Stimulated activated CD4-positive, alpha-beta T cell treated with anti-CD3 and anti-CD28 coated beads, Interleukin-15, amount 100 ng/mL, for 48 hours (primary cell): ENCODE measurements around the gene GSDME.

Source experiments
- DNase-seq, 2 donors: peaks; one replicate each; pipeline ENCODE4 v3.0.0-alpha.2; 2020; ENCODE audit warnings: low read depth in 2 of 2

Gene GSDME

DNA sequence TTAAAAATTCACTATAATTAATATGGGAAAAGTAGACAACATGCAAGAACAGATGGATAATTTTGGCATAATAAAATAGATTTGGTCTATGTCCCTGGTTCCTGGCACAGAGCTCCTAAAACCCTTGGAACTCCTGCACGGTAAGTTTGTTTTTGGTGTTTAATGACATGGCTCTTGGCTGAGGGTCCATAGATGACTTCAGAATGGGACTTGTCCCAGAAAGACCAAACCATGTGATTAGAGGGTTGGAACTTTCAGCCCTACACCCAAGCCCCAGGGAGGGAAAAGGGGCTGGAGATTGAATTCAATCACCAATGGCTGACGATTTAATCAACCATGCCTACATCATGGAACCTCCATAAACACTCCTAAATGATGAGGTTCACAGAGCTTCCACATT lies 12.6 kb upstream of the GSDME start:
- no peak for DNase-seq

DNA sequence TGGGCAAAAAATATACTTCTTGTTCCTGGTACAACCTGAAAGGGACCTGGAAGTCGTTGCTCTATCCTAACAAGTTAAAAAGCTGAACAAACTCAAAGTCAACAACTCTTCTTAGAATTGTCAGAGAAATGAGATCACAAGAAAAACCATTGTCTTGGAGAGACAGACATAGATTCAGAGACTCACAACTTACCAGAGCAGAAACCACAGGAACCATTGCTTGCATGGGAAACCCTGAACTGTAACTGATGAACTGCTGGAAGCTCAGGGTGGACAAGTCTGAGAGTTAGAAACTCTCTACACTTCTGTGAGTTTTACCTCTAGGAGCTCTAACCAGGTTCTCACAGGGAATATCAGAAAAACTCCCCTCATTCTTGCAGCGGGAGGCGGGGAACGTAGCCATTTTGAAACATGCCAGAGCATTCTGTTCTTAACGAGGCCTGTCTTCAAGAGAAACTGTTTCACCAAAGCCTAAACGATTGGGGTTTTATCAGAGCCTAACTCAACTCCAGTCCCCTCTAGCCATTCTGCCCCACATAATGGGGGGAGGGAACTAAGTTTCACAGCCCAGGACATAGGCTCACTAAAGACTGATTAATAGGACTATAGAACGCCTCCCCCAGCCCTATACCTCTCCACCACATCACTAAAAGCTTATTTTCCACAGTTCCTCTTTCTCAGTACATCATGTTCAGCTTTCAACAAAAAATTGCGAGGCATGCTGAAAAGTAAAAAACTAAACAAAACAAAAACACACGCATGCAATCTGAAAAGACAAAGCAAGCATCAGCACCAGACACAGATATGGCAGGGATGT lies 12.0 kb upstream of the GSDME start:
- DNase-seq, result no peak

DNA sequence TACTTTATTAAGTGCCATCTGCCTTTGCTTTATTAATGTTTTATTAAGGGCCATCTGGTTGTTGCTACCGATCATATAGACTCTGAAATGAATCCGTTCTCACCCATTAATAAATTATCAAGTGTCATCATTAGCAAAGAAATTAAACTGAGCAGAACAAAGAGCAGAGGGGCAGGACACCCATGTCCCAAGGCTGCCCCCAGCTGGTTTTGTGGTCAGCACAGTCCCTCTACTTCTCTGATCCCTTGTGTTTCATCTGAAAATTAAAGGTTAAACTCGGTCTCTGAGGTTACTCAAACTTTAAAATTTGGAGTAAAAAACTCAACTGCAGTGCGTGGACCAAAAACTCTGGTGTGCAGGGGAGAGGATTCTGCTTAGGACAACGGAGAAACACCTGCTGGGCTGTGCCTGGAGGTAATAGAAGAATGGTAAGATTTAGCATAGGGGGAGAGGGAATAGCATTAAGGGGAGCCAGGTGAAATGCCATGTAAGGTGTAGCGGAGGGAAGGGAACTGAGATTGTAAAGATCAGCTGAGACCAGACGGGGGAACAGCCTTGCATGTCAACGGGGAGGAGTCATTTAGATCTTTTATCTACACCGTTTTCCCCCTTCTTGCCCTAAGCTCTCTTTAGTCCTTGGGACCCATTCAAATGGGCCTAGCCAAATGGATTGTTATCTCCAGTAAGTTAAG lies 10.8 kb upstream of the GSDME start:
- DNase-seq, result no peak

- no peak for DNase-seq
Measured at GRCh38 chr7:24764972-24765744, 7.9 kb upstream of the GSDME start.

DNA sequence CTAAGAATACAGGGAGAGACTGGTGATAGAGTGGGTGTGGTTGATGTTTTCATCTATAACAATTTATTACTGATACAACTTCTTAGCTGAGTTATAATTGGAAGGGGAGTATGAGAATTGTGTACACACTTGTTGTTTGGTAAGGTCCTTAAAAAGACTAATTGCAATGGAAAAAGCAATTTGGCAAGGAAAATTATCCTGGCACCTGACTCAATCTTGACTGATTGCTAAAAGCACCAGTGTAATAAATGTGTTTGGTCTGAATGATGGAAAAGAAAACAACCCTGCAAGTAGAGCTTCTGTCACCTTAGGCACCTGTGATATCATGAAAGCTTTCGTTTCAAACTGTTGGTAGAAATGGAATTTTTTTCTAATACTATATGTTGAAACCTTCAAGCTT lies 6.7 kb upstream of the GSDME start:
- DNase-seq, result no peak

DNA sequence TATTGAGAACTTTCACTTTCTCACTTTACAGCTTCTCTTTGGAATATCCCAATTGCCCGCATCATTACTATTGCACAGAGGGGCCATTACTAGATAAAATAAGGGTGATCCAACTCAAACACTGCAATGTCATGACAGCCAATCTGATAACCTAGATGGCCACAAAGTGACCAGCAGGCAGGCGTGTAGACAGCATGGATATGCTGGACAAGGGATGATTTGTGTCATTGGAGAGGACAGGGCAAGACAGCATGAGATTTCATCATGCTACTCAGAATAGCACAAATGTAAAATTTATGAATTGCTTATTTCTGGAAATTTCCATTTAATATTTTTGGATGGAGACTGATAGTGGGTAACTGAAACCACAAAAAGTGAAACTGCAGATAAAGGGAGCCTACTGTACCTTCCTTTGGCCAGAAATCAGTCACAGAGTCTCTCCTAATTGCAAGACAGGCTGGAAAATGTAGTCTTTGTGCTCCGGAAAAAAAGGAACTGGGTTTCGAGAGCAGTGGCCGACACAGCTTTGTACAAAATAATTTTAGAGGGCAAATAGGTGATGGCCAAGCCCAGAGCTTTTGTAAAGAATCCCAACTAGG lies 6.1 kb upstream of the GSDME start:
- no peak for DNase-seq

DNA sequence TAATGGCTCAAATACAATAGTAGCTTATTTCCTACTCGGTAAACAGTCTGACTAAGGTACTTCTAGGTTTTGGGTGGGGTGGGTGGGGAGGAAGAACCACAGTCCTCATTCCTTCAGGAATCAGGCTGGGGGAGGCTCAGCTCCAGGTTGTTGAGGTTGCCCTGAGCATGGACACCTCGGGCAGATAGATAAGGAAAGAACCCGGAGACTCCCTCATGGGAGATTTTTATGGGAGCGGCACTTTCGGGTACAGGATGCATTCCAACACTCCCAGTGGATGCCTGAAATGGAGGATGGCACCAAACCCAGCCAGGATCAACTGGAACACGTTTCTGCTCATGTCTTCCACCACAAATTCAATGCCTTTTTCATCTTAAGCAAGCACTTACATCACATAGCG lies 5.5 kb upstream of the GSDME start:
- no peak for DNase-seq

GRCh38 chr7:24760968-24761367 lies 3.7 kb upstream of the GSDME start:
- no peak for DNase-seq

DNA sequence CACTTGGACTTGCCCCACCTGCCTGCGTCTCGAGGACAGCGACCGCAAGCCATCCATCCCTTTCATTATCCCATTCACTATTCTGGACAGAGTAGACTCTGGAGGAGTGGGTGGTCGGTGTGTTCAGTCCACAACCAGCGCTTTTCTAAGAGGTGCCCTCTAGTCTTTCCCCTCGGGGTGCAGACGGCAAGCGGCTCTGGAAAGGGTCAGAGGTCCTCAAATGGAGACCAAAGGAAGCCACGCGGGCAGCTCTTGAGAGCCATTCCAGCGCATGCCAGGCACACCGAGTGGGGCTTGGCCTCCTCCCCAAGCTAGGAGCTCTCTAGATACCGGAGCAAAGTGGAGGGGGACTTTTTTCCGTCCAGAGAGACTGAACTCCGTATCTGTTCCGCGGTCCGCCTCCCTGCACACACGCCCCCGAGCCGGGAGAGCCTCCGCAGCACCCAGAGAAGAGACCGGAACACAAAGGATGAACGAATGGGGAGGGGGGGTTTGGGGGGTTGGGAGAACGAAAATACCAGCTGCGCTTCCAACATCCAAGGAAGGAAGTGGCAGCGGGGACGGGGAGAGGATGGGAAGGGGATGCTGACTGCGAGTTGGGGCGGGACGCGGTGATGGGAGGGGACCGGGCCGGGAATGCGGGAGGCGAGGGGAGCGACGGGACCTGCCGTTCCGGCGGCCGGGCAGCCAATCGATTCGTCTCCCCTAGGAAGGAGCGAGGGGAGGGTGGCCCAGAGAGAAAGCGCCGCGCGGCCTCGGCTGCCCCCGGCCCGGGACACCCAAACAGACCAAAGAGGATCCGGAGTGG lies 515 bp downstream of the GSDME start:
- no peak for DNase-seq

- no peak for DNase-seq
Measured at GRCh38 chr7:24755541-24756407, 1.5 kb downstream of the GSDME start.

- DNase-seq, result no peak
Measured at GRCh38 chr7:24754906-24755506, 2.3 kb downstream of the GSDME start.

- DNase-seq, result no peak
Measured at GRCh38 chr7:24752073-24752800, 5.0 kb downstream of the GSDME start.

- DNase-seq, result no peak
Measured at GRCh38 chr7:24751484-24751883, 5.8 kb downstream of the GSDME start.

GRCh38 chr7:24750441-24751055 lies 6.7 kb downstream of the GSDME start:
- no peak for DNase-seq

- no peak for DNase-seq
Measured at GRCh38 chr7:24748521-24748920, 8.7 kb downstream of the GSDME start.

GRCh38 chr7:24745355-24745754 lies 11.9 kb downstream of the GSDME start:
- DNase-seq, result no peak

DNA sequence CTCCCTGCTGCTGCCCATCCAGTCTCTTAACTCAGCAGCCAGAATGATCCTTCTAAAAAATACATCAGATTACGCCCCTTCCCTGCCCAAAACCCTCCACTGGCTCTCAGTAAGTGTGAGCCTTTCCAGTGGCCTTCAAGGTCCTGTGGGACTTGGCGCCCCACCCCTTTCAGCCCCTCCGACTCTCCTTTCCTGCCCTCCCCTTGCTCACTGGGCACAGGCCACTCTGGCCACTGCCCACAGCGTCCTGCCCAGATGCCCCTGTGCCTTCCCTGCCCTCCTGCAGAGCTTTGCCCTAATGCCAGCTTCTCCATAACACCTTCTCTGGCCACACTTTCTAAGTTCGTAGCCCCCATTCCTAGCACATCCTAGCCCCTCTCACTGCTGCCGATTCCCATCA lies 13.8 kb downstream of the GSDME start:
- no peak for DNase-seq

GRCh38 chr7:24742506-24743162 lies 14.6 kb downstream of the GSDME start:
- DNase-seq, result no peak
